GM21423 (cell line): Measurements from ENCODE around the gene GPC1.
"Not testable (repeated sequence)": the region's sequence is repeated elsewhere in the genome, so short reads cannot be mapped to it uniquely, and the experiment has no call there.

Experiments used
- ATAC-seq: cut with Tn5 transposase; IDR thresholded peaks from one replicate; pipeline ENCODE4 v1.9.1; 2021; ENCODE audit warnings: mild to moderate bottlenecking, moderate library complexity; ENCODE audit not compliant: unreplicated experiment

GPC1 gene

GRCh38 chr2:240494194-240494793, 58.8 kb downstream of the GPC1 start:
- no peak for ATAC-seq

GRCh38 chr2:240494942-240495341, 59.5 kb downstream of the GPC1 start:
- ATAC-seq = not testable (repeated sequence)

GRCh38 chr2:240497082-240497481, 61.6 kb downstream of the GPC1 start:
- ATAC-seq = not testable (repeated sequence)

- no peak for ATAC-seq
These were observed 62.9 kb downstream of the GPC1 start for GRCh38 chr2:240498171-240498957.

GRCh38 chr2:240498958-240499260, 63.4 kb downstream of the GPC1 start:
- no peak for ATAC-seq

- ATAC-seq = no peak
These were observed 64.1 kb downstream of the GPC1 start for GRCh38 chr2:240499309-240500301.

GRCh38 chr2:240500561-240501423, 65.3 kb downstream of the GPC1 start:
- no peak for ATAC-seq

GRCh38 chr2:240501531-240501991, 66.1 kb downstream of the GPC1 start:
- ATAC-seq = no peak

- ATAC-seq = no peak
These were observed 66.6 kb downstream of the GPC1 start for GRCh38 chr2:240502059-240502429.

GRCh38 chr2:240502430-240503121, 67.1 kb downstream of the GPC1 start:
- no peak for ATAC-seq

- ATAC-seq = no peak
These were observed 67.9 kb downstream of the GPC1 start for GRCh38 chr2:240503375-240503774.

GRCh38 chr2:240503848-240504247, 68.4 kb downstream of the GPC1 start:
- no peak for ATAC-seq

GRCh38 chr2:240505910-240506309, 70.4 kb downstream of the GPC1 start:
- no peak for ATAC-seq

- no peak for ATAC-seq
These were observed 71.1 kb downstream of the GPC1 start for GRCh38 chr2:240506406-240507059.

- no peak for ATAC-seq
These were observed 71.8 kb downstream of the GPC1 start for GRCh38 chr2:240507060-240507777.

- no peak for ATAC-seq
These were observed 72.4 kb downstream of the GPC1 start for GRCh38 chr2:240507778-240508251.

- no peak for ATAC-seq
These were observed 73.5 kb downstream of the GPC1 start for GRCh38 chr2:240508832-240509545.
